ENCODE data around the gene HTR4. TPM values are rescaled to one million over a fixed set of nuclear protein-coding genes. Genes with fewer than 3 reads are reported as not detected.

Gene HTR4
- total and polyA plus RNA-seq, 2 of the 4 experiments (the other 2 are of a cell fraction): not detected

DNA sequence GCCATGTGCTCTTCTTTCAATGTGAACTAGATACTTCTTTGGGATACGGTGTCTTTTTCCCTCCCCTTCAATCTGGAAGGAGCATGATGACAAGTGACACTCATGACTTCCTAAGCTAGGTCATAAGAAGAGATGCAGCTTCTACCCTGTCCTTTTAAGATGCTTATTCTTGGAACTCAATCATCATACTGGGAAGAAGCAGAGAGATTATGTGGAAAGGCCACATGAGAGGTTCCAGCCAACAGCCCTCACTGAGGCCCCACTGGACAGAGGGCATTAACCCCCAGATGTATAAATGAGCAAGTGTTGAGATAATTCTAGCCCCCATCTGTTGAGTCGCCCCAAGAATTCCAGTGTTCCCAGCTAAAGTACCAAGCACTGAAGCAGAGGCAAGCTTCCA is 29.3 kb upstream of the HTR4 start:
- H2AK5ac ChIP-seq (ENCODE audit: low read depth, low read length): no peak overlapping the region
- dilution Hi-C loops (cut with HindIII; ENCODE audit: low sequenced_read_pairs, unreplicated experiment): no loop called here
- no peak overlapping the region for H4K5ac ChIP-seq (ENCODE audit: low read depth, low read length)
- H3K79me1 ChIP-seq (ENCODE audit: low read depth in 1 of 2, low read length in 2 of 2): no peaks in the 10 kb centered on the region
- CTCF ChIA-PET: no interaction called here
- no peak overlapping the region for H2AFZ ChIP-seq (replicated peaks; ENCODE audit: low read length, poor library complexity)
- TF ChIP-seq CTCF (conservative IDR thresholded peaks at IDR 0.05; ENCODE audit: low read depth, low read length) (no peak), SMC3 (IDR thresholded peaks at IDR 0.05; ENCODE audit: low read depth, low read length) (no peak), FOS (IDR thresholded peaks at IDR 0.05; ENCODE audit: low read depth, low read length) (no peak), CEBPB (IDR thresholded peaks at IDR 0.05; ENCODE audit: low read depth, low read length) (no peak), BHLHE40 (IDR thresholded peaks at IDR 0.05; ENCODE audit: low read depth, low read length) (no peak), POLR2A (IDR thresholded peaks at IDR 0.05; ENCODE audit: low read depth, low read length) (no peak), MAZ (IDR thresholded peaks at IDR 0.05; ENCODE audit: borderline replicate concordance, low read depth, low read length) (no peak), RFX5 (IDR thresholded peaks at IDR 0.05; ENCODE audit: low read depth, low read length) (no peak)
- TF ChIP-seq, protein P1, sequence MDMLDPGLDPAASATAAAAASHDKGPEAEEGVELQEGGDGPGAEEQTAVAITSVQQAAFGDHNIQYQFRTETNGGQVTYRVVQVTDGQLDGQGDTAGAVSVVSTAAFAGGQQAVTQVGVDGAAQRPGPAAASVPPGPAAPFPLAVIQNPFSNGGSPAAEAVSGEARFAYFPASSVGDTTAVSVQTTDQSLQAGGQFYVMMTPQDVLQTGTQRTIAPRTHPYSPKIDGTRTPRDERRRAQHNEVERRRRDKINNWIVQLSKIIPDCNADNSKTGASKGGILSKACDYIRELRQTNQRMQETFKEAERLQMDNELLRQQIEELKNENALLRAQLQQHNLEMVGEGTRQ (IDR thresholded peaks at IDR 0.05; ENCODE audit: low read depth, low read length): no peak
- no peak overlapping the region for H3K9ac ChIP-seq (ENCODE audit: low read depth, low read length)
- H2BK15ac ChIP-seq (ENCODE audit: low read depth, low read length): no peak overlapping the region
- no TSS peak for BruUV-seq (replicated peaks)
- no peak overlapping the region for H2BK20ac ChIP-seq (ENCODE audit: low read depth, low read length)
- no peak overlapping the region for H4K91ac ChIP-seq (ENCODE audit: insufficient read depth, low read depth, low read length)
- no peak overlapping the region for H3K23ac ChIP-seq (ENCODE audit: low read depth, low read length)
- no peak overlapping the region for H4K8ac ChIP-seq (ENCODE audit: low read depth in 2 of 2, low read length in 2 of 2)
- no peak overlapping the region for H3K18ac ChIP-seq (ENCODE audit: low read depth, low read length)
- no peak overlapping the region for H3K14ac ChIP-seq (replicated peaks; ENCODE audit: low read depth, low read length)
- POLR2A ChIA-PET (ENCODE audit: unreplicated experiment): no interaction called here
- no CpG with 5 or more reads among the region's 2 CpGs for WGBS, 2 experiments (ENCODE audit: extremely low coverage in 2 of 2, insufficient read length in 1 of 2)
- no peak overlapping the region for H3K4me3 ChIP-seq (ENCODE audit: insufficient read depth, low read depth, low read length)
- H3K27ac ChIP-seq (ENCODE audit: insufficient read depth, low read length): no peak overlapping the region
- H3K9me3 ChIP-seq (ENCODE audit: control insufficient read depth, insufficient read depth, low read length): no peaks in the 10 kb centered on the region
- no peaks in the 10 kb centered on the region for H4K20me1 ChIP-seq (ENCODE audit: insufficient read depth, low read length)
- H2AK9ac ChIP-seq (replicated peaks; ENCODE audit: low read depth, low read length, poor library complexity): no peak overlapping the region
- no peak overlapping the region for H3K4ac ChIP-seq (ENCODE audit: low read depth, low read length)
- H3K36me3 ChIP-seq (ENCODE audit: control insufficient read depth, insufficient read depth, low read length): no peaks in the 10 kb centered on the region
- H3K9me1 ChIP-seq (ENCODE audit: insufficient read depth, low read length): no peaks in the 10 kb centered on the region
- H3K27me3 ChIP-seq (ENCODE audit: control insufficient read depth, insufficient read depth, low read length): peaks cover 1% of the 10 kb centered on the region; the same call in 1 of the 2 replicates
- ATAC-seq (ENCODE audit: low read depth): no peak
- no peak for DNase-seq
- no peak overlapping the region for H3K56ac ChIP-seq (ENCODE audit: extremely low read depth, insufficient read depth, low read length)
- H2BK5ac ChIP-seq (ENCODE audit: low read depth, low read length, poor library complexity, severe bottlenecking): no peak overlapping the region
- in situ Hi-C loops (cut with MboI; ENCODE audit: low sequenced_read_pairs): no loop called here
- no peak overlapping the region for H3K4me2 ChIP-seq (ENCODE audit: low read depth, low read length)
- H3K4me1 ChIP-seq (ENCODE audit: control insufficient read depth, insufficient read depth, low read length): no peaks in the 10 kb centered on the region
- intact Hi-C loops (cut with micrococcal nuclease): no loop called here
- no peak overlapping the region for H2BK120ac ChIP-seq (ENCODE audit: low read depth, low read length)

All from IMR-90 (cell line).